Pulmonary artery endothelial cell (primary cell): ENCODE measurements around the gene DLGAP4. TPM values are rescaled to one million over a fixed set of nuclear protein-coding genes. Genes with fewer than 3 reads are reported as not detected.
A peak's percentile ranks its signal among the peaks of the same experiment; 100 is the strongest.
"Not testable (repeated sequence)": the region's sequence is repeated elsewhere in the genome, so short reads cannot be mapped to it uniquely, and the experiment has no call there.

Experiments
- DNase-seq: peaks from one replicate; pipeline ENCODE4 v3.0.0-alpha.2; 2011; ENCODE audit warnings: low read depth, low spot score
- total RNA-seq: library from RNA; depleted of rRNA; stranded (reverse); fragments of >200 nt; gene quantifications from 2 replicates; pipeline ENCODE4 v1.2.3, GENCODE V29; 2014

Gene DLGAP4
- total RNA-seq, 1 donor from 2014 or later = 9.4 TPM

- DNase-seq = no peak
Observed at GRCh38 chr20:36373089-36373488, 67.0 kb downstream of the DLGAP4 start.

- no peak for DNase-seq
Observed at GRCh38 chr20:36374995-36375394, 68.9 kb downstream of the DLGAP4 start.

- DNase-seq = no peak
Observed at GRCh38 chr20:36377348-36378326, 71.5 kb downstream of the DLGAP4 start.

- DNase-seq = no peak
Observed at GRCh38 chr20:36378686-36379085, 72.5 kb downstream of the DLGAP4 start.

- not testable (repeated sequence) for DNase-seq
Observed at GRCh38 chr20:36379914-36380313, 73.8 kb downstream of the DLGAP4 start.

GRCh38 chr20:36384022-36384619 is 78.0 kb downstream of the DLGAP4 start:
- DNase-seq = no peak

- no peak for DNase-seq
Observed at GRCh38 chr20:36385503-36385902, 79.4 kb downstream of the DLGAP4 start.

GRCh38 chr20:36386236-36386635 is 80.1 kb downstream of the DLGAP4 start:
- DNase-seq = no peak

- no peak for DNase-seq
Observed at GRCh38 chr20:36390269-36390668, 84.1 kb downstream of the DLGAP4 start.

GRCh38 chr20:36390719-36391415 is 84.7 kb downstream of the DLGAP4 start:
- DNase-seq = no peak

GRCh38 chr20:36391456-36391855 is 85.3 kb downstream of the DLGAP4 start:
- no peak for DNase-seq

GRCh38 chr20:36391955-36392354 is 85.8 kb downstream of the DLGAP4 start:
- no peak for DNase-seq

- DNase-seq = no peak
Observed at GRCh38 chr20:36392989-36393388, 86.8 kb downstream of the DLGAP4 start.

- DNase-seq = no peak
Observed at GRCh38 chr20:36394340-36394965, 88.3 kb downstream of the DLGAP4 start.

- no peak for DNase-seq
Observed at GRCh38 chr20:36396340-36396739, 90.2 kb downstream of the DLGAP4 start.

- no peak for DNase-seq
Observed at GRCh38 chr20:36396847-36397630, 90.9 kb downstream of the DLGAP4 start.

- no peak for DNase-seq
Observed at GRCh38 chr20:36398515-36398914, 92.4 kb downstream of the DLGAP4 start.

GRCh38 chr20:36399147-36399968 is 93.2 kb downstream of the DLGAP4 start:
- DNase-seq = peak; percentile 35

- DNase-seq = no peak
Observed at GRCh38 chr20:36399969-36400545, 93.9 kb downstream of the DLGAP4 start.
